ENCODE results near the gene TMEM35B.
"Not testable (repeated sequence)": the region's sequence is repeated elsewhere in the genome, so short reads cannot be mapped to it uniquely, and the experiment has no call there.

DNA sequence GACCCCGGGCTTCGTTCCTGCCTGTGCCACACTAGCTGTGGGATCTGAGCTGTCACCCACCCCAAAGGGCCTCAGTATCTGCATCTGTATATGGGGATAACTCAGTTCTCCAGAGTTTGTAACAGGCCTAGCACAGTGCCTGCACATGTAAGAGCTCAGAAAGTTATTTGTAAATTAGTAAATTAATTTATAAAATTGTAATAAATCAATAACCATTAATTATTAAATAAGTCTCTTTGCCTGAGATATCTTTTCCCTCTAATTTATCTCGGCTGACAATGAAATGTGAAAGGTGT, 410 bp upstream of the TMEM35B start:
- TF ChIP-seq, protein P1, sequence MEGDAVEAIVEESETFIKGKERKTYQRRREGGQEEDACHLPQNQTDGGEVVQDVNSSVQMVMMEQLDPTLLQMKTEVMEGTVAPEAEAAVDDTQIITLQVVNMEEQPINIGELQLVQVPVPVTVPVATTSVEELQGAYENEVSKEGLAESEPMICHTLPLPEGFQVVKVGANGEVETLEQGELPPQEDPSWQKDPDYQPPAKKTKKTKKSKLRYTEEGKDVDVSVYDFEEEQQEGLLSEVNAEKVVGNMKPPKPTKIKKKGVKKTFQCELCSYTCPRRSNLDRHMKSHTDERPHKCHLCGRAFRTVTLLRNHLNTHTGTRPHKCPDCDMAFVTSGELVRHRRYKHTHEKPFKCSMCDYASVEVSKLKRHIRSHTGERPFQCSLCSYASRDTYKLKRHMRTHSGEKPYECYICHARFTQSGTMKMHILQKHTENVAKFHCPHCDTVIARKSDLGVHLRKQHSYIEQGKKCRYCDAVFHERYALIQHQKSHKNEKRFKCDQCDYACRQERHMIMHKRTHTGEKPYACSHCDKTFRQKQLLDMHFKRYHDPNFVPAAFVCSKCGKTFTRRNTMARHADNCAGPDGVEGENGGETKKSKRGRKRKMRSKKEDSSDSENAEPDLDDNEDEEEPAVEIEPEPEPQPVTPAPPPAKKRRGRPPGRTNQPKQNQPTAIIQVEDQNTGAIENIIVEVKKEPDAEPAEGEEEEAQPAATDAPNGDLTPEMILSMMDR (IDR thresholded peaks at IDR 0.05; ENCODE audit: insufficient read depth, low read length), result not testable (repeated sequence)
- not testable (repeated sequence) for TF ChIP-seq POLR2AphosphoS5 (IDR thresholded peaks at IDR 0.05; ENCODE audit: low read depth)

All from HL-60 (cell line).